D341Med (cell line): ENCODE measurements around the gene ACOT12.

Source experiments
- DNase-seq: peaks from one replicate; pipeline ENCODE4 v3.0.0; 2012; ENCODE audit warnings: low spot score

Gene ACOT12

GRCh38 chr5:81400375-81400774, 6.4 kb upstream of the ACOT12 start:
- DNase-seq: no peak

GRCh38 chr5:81398741-81399140, 4.8 kb upstream of the ACOT12 start:
- no peak for DNase-seq

GRCh38 chr5:81397176-81397575, 3.2 kb upstream of the ACOT12 start:
- no peak for DNase-seq

- DNase-seq: no peak
These were observed 1.3 kb upstream of the ACOT12 start for GRCh38 chr5:81395262-81395661.

- no peak for DNase-seq
These were observed 528 bp downstream of the ACOT12 start for GRCh38 chr5:81393430-81393782.

- no peak for DNase-seq
These were observed 4.9 kb downstream of the ACOT12 start for GRCh38 chr5:81389025-81389424.

- DNase-seq: no peak
These were observed 5.8 kb downstream of the ACOT12 start for GRCh38 chr5:81388169-81388568.

GRCh38 chr5:81383867-81384266, 10.1 kb downstream of the ACOT12 start:
- no peak for DNase-seq

GRCh38 chr5:81371354-81371876, 22.5 kb downstream of the ACOT12 start:
- DNase-seq: no peak

GRCh38 chr5:81370912-81371311, 23.0 kb downstream of the ACOT12 start:
- no peak for DNase-seq

- no peak for DNase-seq
These were observed 28.4 kb downstream of the ACOT12 start for GRCh38 chr5:81365541-81365940.

- no peak for DNase-seq
These were observed 30.7 kb downstream of the ACOT12 start for GRCh38 chr5:81363093-81363871.

GRCh38 chr5:81361600-81361999, 32.3 kb downstream of the ACOT12 start:
- DNase-seq: no peak

GRCh38 chr5:81360640-81361039, 33.3 kb downstream of the ACOT12 start:
- DNase-seq: no peak

GRCh38 chr5:81359881-81360280, 34.1 kb downstream of the ACOT12 start:
- no peak for DNase-seq

- DNase-seq: no peak
These were observed 34.8 kb downstream of the ACOT12 start for GRCh38 chr5:81359108-81359507.

GRCh38 chr5:81355291-81356251, 38.4 kb downstream of the ACOT12 start:
- DNase-seq: no peak

- no peak for DNase-seq
These were observed 39.8 kb downstream of the ACOT12 start for GRCh38 chr5:81354093-81354492.

- no peak for DNase-seq
These were observed 40.7 kb downstream of the ACOT12 start for GRCh38 chr5:81353189-81353588.

GRCh38 chr5:81350507-81350906, 43.4 kb downstream of the ACOT12 start:
- DNase-seq: no peak

- DNase-seq: no peak
These were observed 44.8 kb downstream of the ACOT12 start for GRCh38 chr5:81349161-81349560.

GRCh38 chr5:81345411-81346003, 48.4 kb downstream of the ACOT12 start:
- no peak for DNase-seq

- DNase-seq: no peak
These were observed 49.2 kb downstream of the ACOT12 start for GRCh38 chr5:81344736-81345135.
